Central memory CD4-positive, alpha-beta T cell (primary cell): Measurements from ENCODE around the gene P2RY6.

Experiments
- DNase-seq: peaks from one replicate; pipeline ENCODE4 v3.0.0; 2022

P2RY6 gene

GRCh38 chr11:73299751-73300150 is 27.6 kb downstream of the P2RY6 start:
- no peak for DNase-seq

GRCh38 chr11:73306069-73306841 is 34.1 kb downstream of the P2RY6 start:
- no peak for DNase-seq

DNA sequence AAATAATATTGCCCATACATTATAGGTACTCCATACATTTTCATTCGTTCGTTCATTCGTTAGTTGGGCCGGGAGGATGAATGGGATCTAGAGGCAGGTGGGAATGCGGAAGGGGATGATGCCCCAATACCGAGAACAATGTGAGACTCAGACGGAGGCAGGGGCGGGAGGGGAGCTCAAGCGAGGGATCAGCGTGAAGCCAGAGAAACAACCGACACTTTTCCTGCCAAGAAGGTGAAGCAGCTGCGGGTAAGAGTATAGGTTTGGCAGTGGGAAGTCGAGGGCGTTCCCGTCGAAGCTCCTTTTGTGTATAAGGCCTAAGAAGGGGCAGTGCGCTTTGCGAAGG is 34.8 kb downstream of the P2RY6 start:
- DNase-seq, result no peak

- peak; percentile 81 for DNase-seq
Measured at GRCh38 chr11:73307323-73308002, 35.3 kb downstream of the P2RY6 start.

GRCh38 chr11:73308003-73308960 is 36.1 kb downstream of the P2RY6 start, which contains the start of gene ARHGEF17:
TSS of gene ARHGEF17 (plus strand) at chr11:73308276. CDS start at chr11:73308639, 363 bp downstream.
- no peak for DNase-seq

- DNase-seq, result no peak
Measured at GRCh38 chr11:73308961-73309919, 37.1 kb downstream of the P2RY6 start.

- no peak for DNase-seq
Measured at GRCh38 chr11:73310076-73310475, 37.9 kb downstream of the P2RY6 start.

DNA sequence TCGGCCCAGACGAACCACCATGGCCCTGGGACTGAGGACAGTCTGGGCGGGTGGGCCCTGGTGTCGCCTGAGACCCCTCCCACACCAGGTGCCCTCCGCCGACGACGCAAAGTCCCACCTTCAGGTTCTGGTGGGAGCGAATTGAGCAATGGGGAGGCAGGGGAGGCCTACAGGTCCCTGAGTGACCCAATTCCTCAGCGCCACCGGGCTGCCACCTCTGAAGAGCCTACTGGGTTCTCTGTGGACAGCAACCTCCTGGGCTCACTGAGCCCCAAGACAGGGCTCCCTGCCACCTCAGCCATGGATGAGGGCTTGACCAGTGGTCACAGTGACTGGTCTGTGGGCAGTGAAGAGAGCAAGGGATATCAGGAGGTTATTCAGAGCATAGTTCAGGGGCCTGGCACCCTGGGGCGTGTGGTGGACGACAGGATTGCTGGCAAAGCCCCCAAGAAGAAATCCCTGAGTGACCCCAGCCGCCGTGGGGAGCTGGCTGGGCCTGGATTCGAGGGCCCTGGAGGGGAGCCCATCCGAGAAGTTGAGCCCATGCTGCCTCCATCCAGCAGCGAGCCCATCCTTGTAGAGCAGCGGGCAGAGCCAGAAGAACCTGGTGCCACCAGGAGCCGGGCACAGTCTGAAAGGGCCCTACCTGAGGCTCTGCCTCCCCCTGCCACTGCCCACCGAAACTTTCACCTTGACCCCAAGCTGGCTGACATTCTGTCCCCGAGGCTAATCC is 38.7 kb downstream of the P2RY6 start:
- DNase-seq, result no peak

GRCh38 chr11:73311394-73311869 is 39.3 kb downstream of the P2RY6 start:
- DNase-seq, result no peak

GRCh38 chr11:73312036-73312435 is 39.9 kb downstream of the P2RY6 start:
- DNase-seq, result no peak

GRCh38 chr11:73312851-73313327 is 40.8 kb downstream of the P2RY6 start:
- no peak for DNase-seq

DNA sequence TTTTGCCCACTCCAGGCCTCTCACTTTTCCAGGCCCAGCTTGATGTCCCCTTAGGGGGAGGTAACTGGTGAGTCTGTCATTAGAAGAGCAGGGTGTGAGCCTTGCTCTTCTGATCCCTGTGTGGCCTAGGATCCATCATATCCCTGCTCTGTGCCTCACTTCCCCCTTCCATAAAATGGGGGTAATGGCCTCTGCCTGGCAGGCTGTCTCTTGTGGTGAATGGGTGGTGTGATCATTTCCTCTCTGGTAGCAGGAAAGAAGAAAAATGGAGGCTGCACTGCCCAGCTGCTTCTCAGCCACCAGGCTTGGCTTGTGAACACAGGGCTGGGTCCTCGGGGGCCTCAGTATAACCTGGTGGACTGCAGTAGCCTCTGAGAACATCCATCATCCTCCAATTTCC is 41.5 kb downstream of the P2RY6 start:
- DNase-seq, result no peak

- no peak for DNase-seq
Measured at GRCh38 chr11:73314117-73314961, 42.2 kb downstream of the P2RY6 start.

DNA sequence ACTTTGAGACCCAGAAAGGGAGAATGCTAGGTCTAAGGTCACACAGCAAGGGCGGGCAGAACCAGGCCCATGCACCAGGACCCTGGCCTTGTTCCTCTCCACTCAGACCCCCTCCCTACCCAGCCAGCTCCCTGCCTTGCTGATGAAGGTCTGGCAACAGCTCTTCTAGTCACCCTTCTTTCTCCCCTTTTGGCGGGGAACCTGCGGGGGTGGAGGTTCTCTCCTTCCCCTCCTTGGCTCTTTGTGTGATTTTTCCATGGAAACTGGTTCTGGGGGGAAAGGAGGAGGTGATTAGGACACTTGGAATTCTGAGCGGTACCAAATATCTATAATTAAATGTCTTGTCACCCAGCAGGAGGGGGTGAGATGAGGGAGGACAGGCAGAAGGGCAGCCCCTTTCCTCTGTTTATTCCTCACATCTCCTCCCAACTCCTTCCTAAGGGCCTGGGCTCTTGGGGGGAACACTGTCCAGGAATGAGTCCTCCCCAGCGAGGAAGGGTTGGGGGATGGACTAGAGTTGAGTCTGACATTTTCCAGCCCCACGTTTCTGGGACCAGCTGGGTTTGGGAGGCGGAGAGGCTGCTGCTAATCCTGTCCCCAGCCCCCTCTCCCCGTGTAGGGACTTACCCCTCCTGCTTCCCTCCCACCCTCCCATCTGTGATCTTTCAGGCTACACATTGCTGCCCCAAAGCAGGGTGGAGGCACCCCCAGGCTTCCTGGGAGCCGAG is 43.3 kb downstream of the P2RY6 start:
- DNase-seq, result no peak

DNA sequence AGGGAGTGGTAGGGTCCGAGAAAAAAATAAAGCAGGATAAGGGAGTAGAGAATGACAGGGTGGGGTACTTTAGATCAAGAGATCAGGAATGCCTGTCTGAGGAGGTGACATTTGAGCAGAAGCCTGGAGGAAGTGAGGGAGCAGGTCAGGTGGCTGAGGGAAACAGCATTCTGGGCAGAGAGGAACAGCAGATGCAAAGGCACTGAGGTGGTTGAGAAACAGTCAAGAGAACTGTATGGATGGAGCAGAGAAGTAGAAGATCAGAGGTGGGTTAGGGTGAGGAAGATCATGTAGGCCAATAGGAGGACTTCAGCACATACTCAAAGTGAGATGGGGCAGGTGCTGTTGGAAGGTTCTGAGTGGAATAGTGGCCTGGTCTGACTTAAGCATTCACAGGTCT is 44.3 kb downstream of the P2RY6 start:
- DNase-seq, result no peak

DNA sequence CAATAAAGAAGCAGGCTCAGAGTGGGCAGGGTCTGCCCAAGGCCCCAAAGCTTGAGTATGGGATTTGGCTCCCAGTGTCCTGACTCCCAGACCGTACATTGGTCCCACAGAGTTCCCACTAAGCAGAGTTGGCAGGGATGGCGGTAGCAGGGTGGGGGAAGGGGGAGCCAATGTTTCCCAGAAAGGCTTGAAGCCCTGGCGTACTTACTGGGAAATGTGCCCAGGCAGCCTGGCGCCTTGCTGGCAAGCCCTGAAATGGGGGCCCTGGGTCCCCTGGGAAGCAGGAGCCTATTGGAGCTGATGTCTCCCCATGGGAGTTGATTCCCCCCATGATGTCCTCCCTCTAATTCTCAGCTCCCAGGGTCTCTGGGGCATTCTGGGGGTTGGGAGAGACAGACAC is 45.2 kb downstream of the P2RY6 start:
- no peak for DNase-seq

- no peak for DNase-seq
Measured at GRCh38 chr11:73317803-73318202, 45.7 kb downstream of the P2RY6 start.

GRCh38 chr11:73318501-73319011 is 46.4 kb downstream of the P2RY6 start:
- no peak for DNase-seq
